HT-29 (cell line): ENCODE data around the gene CCHCR1. TPM values are rescaled to one million over a fixed set of nuclear protein-coding genes. Genes with fewer than 3 reads are reported as not detected.

Experiments used
- DNase-seq: peaks from one replicate; pipeline ENCODE4 v3.0.0-alpha.2; 2015; ENCODE audit warnings: low spot score
- total RNA-seq: library from RNA; depleted of rRNA; stranded (reverse); fragments of >200 nt; shearing (Covaris generic); gene quantifications from 2 replicates; pipeline ENCODE4 v1.2.3, GENCODE V29; 2014

CCHCR1 gene
- total RNA-seq, 1 experiment from 2014 or later = 38.0 TPM

- DNase-seq = no peak
These were observed 5.0 kb upstream of the CCHCR1 start for GRCh38 chr6:31162463-31163165.

GRCh38 chr6:31161216-31162126 is 3.9 kb upstream of the CCHCR1 start:
- DNase-seq = no peak

GRCh38 chr6:31158863-31159855 is 1.6 kb upstream of the CCHCR1 start:
- no peak for DNase-seq

GRCh38 chr6:31158140-31158862 is 699 bp upstream of the CCHCR1 start, which contains the start of gene TCF19:
TCF19 (plus strand) TSS chr6:31158589; CDS start chr6:31159470, 881 bp downstream.
- peak; percentile 98 for DNase-seq

DNA sequence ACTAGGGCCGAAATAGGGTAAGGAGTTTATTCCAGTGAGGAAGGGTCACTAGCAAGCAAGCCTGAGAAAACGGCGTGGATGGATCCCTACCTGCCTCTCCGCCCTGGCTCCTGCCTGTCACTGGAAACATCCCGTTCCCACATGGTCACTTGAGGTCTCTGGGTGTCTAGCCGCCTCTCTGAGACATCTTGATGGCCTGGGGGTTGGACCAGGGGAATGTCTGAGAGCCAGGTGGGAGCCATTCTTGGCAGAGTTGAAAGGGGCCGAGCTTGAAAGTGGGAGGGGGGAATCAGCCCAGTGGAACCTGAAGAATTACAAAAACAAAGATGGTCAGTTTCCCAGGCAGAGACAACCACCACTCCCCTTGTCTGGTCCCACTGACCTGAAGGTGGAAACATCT is 961 bp downstream of the CCHCR1 start:
- no peak for DNase-seq

DNA sequence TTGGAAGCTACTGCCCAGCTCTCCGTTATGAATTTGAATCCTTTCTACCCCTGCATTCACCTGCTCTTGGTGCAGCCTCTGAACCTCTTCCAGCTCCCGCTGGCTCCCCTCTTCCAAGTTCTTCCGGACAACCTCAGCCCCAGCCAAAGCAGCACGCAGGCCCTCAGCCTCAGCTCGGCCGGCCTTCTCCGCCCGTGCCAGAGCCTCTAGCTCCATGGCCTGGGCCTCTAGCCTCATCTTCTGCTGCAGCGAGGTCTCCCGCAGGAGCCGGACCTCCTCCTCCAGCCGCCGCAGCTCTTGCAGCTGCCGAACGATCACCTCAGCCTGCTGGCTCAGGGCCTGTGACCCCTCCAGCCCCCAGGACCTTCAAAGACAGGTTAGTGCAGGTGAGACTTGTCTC is 3.2 kb downstream of the CCHCR1 start:
- DNase-seq = no peak

GRCh38 chr6:31152781-31153180 is 4.8 kb downstream of the CCHCR1 start:
- no peak for DNase-seq

DNA sequence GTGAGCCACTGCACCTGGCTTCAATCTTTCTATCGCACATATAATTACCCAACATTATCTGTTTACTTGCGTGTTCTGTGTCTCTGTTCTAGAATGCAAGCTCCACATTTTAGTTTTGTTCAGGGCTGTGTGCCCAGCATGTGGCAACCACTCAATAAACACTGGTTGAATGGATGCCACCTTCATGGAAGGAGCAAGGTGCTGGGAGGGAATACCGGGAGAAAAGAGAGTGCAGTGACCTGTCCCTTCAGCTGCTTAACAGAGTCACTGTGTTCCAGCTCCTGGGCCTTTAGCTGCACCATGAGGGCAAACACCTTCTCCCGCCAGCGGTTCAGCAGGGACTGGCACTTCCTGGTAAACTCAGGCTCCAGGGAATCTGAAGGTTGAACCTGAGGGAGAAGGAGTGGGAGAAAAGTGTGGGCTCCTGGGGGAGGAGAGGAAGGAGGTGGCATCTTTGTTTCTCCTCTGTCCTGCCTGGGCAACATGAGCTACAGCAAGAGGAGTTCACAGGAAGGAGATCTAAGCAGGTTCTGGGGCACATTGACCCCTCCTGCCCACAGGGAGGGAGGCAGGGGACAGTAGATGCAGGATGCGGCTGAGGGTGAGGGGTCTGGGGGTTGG is 7.7 kb downstream of the CCHCR1 start:
- no peak for DNase-seq

DNA sequence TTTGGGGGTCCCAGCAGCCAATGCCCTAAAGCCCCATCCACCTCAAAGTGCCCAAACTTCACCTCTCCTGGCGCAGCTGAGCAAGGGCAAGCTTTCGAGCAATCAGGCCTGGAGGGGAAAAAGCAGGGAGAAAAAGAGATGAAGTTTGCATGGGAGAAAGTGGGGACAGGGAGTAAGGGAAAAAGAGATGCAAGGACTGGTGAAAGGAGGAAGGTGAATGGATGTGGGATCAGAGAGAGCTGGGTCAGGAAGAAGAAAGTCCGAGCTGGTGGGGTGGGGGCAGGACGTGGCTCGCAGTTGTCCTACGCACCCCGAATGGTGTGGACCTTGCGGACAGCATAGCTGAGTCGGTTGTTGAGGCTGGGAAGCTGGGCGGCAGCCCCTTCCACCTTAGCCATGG is 12.2 kb downstream of the CCHCR1 start:
- DNase-seq = no peak

DNA sequence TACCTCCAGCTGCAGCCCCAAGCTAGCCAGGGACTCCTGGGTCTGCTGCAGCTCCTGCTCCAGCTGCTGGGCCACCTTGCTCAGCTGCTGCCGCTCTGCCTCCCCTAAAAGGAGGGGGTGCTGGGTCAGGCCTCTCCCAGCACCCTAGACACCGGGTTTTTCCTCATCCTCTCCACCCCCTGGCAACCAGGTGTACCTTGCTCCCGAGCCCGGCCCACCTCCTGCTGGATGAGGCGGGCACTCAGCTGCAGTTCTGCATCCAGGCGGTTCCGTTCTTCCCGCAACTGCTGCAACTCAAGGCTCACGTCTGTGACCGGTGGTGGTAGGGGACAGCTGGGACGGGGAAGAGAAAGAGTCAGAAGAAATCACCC is 12.6 kb downstream of the CCHCR1 start:
- DNase-seq = peak; percentile 16

DNA sequence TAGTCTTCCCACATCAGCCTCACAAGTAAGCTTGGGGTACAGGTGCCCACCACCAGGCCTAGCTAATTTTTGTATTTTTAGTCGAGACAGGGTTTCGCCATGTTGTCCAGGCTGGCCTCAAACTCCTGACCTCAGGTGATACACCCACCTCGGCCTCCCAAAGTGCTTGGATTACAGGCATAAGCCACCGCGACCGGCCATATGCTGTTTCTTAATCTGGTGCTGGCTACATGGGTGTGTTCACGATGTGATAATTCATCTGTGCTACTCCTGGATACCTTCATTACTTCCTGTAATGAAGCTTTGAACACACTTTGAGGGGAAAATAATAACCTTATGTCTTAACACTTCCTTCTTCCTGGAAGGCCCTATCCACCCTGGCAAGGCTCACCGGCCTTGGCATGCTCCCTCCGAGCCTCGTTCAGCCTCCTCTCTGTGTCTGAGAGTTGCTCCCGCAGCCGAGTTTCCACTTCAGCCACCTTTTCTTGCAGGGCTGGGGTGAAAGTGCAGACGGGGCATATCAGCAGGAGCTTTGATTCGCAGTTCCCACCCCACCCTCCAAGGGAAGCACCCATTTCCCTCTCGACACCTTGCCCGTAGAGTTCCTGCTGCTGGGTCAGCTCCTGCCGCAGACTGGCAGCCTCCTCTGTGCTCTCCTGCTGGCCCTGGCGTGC is 13.2 kb downstream of the CCHCR1 start:
- peak; percentile 41 for DNase-seq

DNA sequence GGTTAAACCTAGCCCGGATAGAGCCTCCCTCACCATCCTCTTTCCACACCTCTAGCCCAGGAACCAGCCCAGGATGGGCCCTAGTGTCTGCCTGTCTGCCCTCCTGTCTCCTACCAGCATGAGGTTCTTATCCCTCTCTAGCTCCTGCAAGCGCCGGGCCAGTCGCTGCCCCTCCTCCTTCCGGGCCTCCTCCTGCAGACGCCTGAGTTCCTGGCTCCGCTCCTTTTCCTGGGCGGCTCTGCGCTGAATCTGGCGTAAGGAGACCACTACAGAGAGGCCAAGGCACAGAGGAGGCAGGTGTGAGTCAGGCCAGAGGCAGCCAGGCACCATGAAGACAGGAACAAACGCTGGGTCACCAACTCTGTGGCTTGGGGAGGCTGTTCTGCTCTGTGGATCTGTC is 14.5 kb downstream of the CCHCR1 start:
- DNase-seq = no peak

GRCh38 chr6:31142361-31142761 is 15.2 kb downstream of the CCHCR1 start:
- DNase-seq = no peak

- no peak for DNase-seq
These were observed 17.0 kb downstream of the CCHCR1 start for GRCh38 chr6:31140643-31141042.

GRCh38 chr6:31139599-31139998 is 18.0 kb downstream of the CCHCR1 start:
- DNase-seq = peak; percentile 15

DNA sequence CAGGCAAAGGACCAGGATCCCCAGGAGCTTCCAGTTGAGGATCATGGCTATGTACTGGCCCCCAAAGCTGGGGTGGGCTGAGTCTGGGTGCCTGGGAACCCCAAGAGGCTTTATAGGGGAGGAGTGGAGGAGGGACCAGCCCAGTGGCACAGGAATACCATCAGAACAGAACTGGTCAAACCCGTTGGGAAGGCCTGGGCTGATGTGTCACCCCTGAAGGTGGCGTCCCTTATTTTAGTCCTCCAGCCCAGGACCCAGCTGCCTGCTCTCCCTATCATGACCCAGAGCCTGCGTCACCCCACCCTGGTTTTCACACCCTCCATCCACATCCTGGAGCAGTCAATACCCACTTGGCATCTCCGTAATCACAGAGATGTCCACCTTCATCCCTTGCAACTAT is 18.6 kb downstream of the CCHCR1 start, which contains the start of gene PSORS1C2:
PSORS1C2 (minus strand) TSS at position 85 of the 400 bp plus-strand sequence; CDS start at position 45, 40 bp downstream.
- DNase-seq = peak; percentile 39

GRCh38 chr6:31135710-31136109 is 21.9 kb downstream of the CCHCR1 start:
- DNase-seq = no peak

DNA sequence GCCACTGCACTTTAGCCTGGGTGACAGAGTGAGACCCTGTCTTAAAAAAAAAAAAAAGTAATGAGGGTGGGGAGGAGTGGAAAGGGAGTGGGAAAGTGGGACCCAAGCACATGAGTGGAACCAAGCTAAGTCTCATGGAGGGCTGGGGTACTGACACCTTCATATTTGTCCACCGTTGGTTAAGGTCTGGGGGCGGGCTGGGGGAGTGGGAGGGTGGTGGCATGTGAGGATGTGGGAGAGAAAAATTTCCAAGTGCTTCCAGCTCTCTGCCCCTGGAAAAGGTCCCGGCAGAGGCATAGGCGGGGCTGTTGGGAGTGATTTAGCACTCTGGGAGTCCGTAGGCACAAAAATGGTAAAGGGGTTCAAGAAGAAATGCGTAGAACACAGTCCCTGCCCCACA is 24.8 kb downstream of the CCHCR1 start:
- no peak for DNase-seq

DNA sequence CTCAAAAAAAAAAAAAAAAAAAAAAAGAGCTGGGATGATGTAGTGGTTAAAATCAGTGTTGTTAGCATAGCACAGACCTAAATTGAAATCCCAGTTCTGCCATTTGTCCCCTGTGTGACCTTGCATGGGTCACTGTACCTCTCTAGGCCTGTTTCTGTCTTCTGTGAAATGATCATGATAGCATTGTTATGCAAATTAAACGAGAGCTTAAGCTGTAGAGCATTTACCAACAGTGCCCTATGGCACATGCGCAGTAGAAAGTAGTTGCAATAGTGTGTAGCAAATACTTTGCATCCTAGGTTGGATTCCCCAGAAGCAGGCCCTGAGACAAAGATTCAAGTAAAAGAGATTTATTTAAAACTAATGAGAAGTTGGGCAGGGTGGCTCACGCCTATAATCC is 26.0 kb downstream of the CCHCR1 start:
- DNase-seq = no peak

DNA sequence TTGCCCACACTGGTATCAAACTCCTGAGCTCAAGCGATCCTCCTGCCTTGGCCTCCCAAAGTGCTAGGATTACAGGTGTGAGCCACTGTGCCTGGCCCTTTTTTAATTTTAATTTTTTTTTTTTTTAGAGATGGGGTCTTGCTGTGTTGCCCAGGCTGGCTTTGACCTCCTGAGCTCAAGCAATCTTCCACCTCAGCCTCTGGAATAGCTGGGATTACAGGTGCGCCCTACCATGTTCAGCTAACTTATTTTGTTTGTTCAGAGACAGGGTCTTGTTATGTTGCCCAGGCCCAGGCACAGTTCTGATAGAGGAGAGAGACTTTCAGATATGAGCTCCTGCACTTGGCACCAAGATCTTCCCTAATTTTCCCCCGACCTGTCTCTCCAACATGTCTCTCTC is 26.9 kb downstream of the CCHCR1 start:
- DNase-seq = no peak
